Measurements from ENCODE around the gene IL1RAPL1.
A peak's percentile ranks its signal among the peaks of the same experiment; 100 is the strongest.
"Not testable (repeated sequence)": the region's sequence is repeated elsewhere in the genome, so short reads cannot be mapped to it uniquely, and the experiment has no call there.

Gene IL1RAPL1

GRCh38 chrX:29065477-29065876 is 478.2 kb downstream of the IL1RAPL1 start:
- DNase-seq (ENCODE audit: low read depth): no peak
- H3K4me3 ChIP-seq (ENCODE audit: low read depth, low read length): no peak overlapping the region

- no peak for DNase-seq (ENCODE audit: low read depth)
- no peak overlapping the region for H3K4me3 ChIP-seq (ENCODE audit: low read depth, low read length)
These were observed 479.3 kb downstream of the IL1RAPL1 start for GRCh38 chrX:29066516-29066915.

GRCh38 chrX:29067351-29067750 is 480.1 kb downstream of the IL1RAPL1 start:
- no peak for DNase-seq (ENCODE audit: low read depth)
- no peak overlapping the region for H3K4me3 ChIP-seq (ENCODE audit: low read depth, low read length)

GRCh38 chrX:29071525-29072320 is 484.5 kb downstream of the IL1RAPL1 start:
- H3K4me3 ChIP-seq (ENCODE audit: low read depth, low read length): no peak overlapping the region
- DNase-seq (ENCODE audit: low read depth): no peak

GRCh38 chrX:29082558-29082957 is 495.3 kb downstream of the IL1RAPL1 start:
- no peak overlapping the region for H3K4me3 ChIP-seq (ENCODE audit: low read depth, low read length)
- DNase-seq (ENCODE audit: low read depth): no peak

GRCh38 chrX:29083823-29084222 is 496.6 kb downstream of the IL1RAPL1 start:
- no peak for DNase-seq (ENCODE audit: low read depth)
- no peak overlapping the region for H3K4me3 ChIP-seq (ENCODE audit: low read depth, low read length)

- no peak for DNase-seq (ENCODE audit: low read depth)
- H3K4me3 ChIP-seq (ENCODE audit: low read depth, low read length): no peak overlapping the region
These were observed 503.6 kb downstream of the IL1RAPL1 start for GRCh38 chrX:29090811-29091210.

GRCh38 chrX:29107231-29107630 is 520.0 kb downstream of the IL1RAPL1 start:
- DNase-seq (ENCODE audit: low read depth): no peak
- no peak overlapping the region for H3K4me3 ChIP-seq (ENCODE audit: low read depth, low read length)

- DNase-seq (ENCODE audit: low read depth): no peak
- no peak overlapping the region for H3K4me3 ChIP-seq (ENCODE audit: low read depth, low read length)
These were observed 522.8 kb downstream of the IL1RAPL1 start for GRCh38 chrX:29110041-29110440.

- H3K4me3 ChIP-seq (ENCODE audit: low read depth, low read length): no peak overlapping the region
- no peak for DNase-seq (ENCODE audit: low read depth)
These were observed 526.0 kb downstream of the IL1RAPL1 start for GRCh38 chrX:29113221-29113620.

GRCh38 chrX:29122817-29123216 is 535.6 kb downstream of the IL1RAPL1 start:
- H3K4me3 ChIP-seq (ENCODE audit: low read depth, low read length); DNase-seq (ENCODE audit: low read depth): not testable (repeated sequence)

GRCh38 chrX:29130905-29131304 is 543.7 kb downstream of the IL1RAPL1 start:
- no peak overlapping the region for H3K4me3 ChIP-seq (ENCODE audit: low read depth, low read length)
- no peak for DNase-seq (ENCODE audit: low read depth)

GRCh38 chrX:29136904-29137303 is 549.7 kb downstream of the IL1RAPL1 start:
- DNase-seq (ENCODE audit: low read depth): no peak
- no peak overlapping the region for H3K4me3 ChIP-seq (ENCODE audit: low read depth, low read length)

- no peak overlapping the region for H3K4me3 ChIP-seq (ENCODE audit: low read depth, low read length)
- no peak for DNase-seq (ENCODE audit: low read depth)
These were observed 550.8 kb downstream of the IL1RAPL1 start for GRCh38 chrX:29138003-29138402.

- H3K4me3 ChIP-seq (ENCODE audit: low read depth, low read length): no peak overlapping the region
- no peak for DNase-seq (ENCODE audit: low read depth)
These were observed 556.1 kb downstream of the IL1RAPL1 start for GRCh38 chrX:29143356-29143755.

GRCh38 chrX:29143756-29144155 is 556.5 kb downstream of the IL1RAPL1 start:
- no peak overlapping the region for H3K4me3 ChIP-seq (ENCODE audit: low read depth, low read length)
- DNase-seq (ENCODE audit: low read depth): no peak

- no peak overlapping the region for H3K4me3 ChIP-seq (ENCODE audit: low read depth, low read length)
- no peak for DNase-seq (ENCODE audit: low read depth)
These were observed 558.1 kb downstream of the IL1RAPL1 start for GRCh38 chrX:29145316-29145715.

- H3K4me3 ChIP-seq (ENCODE audit: low read depth, low read length): no peak overlapping the region
- no peak for DNase-seq (ENCODE audit: low read depth)
These were observed 561.3 kb downstream of the IL1RAPL1 start for GRCh38 chrX:29148511-29148910.

GRCh38 chrX:29155286-29155685 is 568.0 kb downstream of the IL1RAPL1 start:
- no peak for DNase-seq (ENCODE audit: low read depth)
- no peak overlapping the region for H3K4me3 ChIP-seq (ENCODE audit: low read depth, low read length)

GRCh38 chrX:29172880-29173279 is 585.6 kb downstream of the IL1RAPL1 start:
- peak; percentile 21 for DNase-seq (ENCODE audit: low read depth)
- no peak overlapping the region for H3K4me3 ChIP-seq (ENCODE audit: low read depth, low read length)

- no peak for DNase-seq (ENCODE audit: low read depth)
- no peak overlapping the region for H3K4me3 ChIP-seq (ENCODE audit: low read depth, low read length)
These were observed 600.0 kb downstream of the IL1RAPL1 start for GRCh38 chrX:29187264-29187663.
